Measurements from ENCODE around the gene PRPF19. TPM values are rescaled to one million over a fixed set of nuclear protein-coding genes. Genes with fewer than 3 reads are reported as not detected.

The PRPF19 gene
- total RNA-seq, 3 donors from 2014 or later (not counting 1 experiment from before 2014, with no cell fraction given): 61.0 to 69.7 (median 67.5) TPM

DNA sequence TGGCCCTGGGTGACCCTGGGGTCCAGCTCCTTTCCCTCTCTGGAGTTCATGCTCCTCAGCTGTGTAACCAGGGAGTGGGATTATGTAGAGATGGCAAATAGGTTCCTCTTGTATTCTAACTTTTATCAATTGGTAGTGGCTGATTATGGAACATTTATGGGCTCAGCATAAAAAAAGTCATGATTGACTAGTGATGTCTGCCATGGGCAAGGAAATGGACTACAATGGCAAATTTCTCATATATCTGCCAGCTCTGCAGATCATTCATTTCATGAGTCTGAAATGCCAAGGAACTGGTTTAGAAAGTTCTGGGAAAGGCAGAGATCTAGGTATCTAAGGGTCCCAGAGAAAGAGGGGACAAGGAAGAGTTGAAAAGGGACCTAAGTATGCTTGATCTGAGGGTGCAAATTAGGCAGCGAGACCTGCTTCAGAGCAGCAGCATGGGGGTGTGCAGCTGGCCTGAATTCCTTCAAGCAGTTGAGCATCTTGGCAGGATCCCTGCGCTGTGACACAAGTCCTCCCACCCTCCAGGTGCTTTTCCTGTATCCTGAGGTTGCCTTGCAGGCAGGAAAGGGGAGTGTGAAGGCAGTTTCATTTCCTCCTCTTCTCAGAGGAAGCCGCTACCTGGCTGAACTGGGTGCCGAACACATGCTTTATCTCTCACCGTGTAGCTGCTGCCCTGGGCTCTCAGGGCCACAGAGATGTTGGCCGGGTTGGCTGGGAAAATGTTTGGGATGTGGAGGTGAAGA is 35.2 kb upstream of the PRPF19 start:
- H3K4me3 ChIP-seq (ENCODE audit: low read length): no peak overlapping the region
- DNase-seq (no peak), ATAC-seq (no peak)
- no peaks in the 10 kb centered on the region for H3K36me3 ChIP-seq (ENCODE audit: control insufficient read depth, insufficient read depth, low read length)
- Mint-ChIP-seq H3K36me3 (no peaks in the 10 kb centered on the region), H3K27me3 (ENCODE audit: low read depth in 2 of 2) (peaks cover 0 to 6% of the 10 kb centered on the region in 2 donors), H3K4me1 (no peaks in the 10 kb centered on the region), H3K4me3 (no peak overlapping the region), H3K9me3 (no peaks in the 10 kb centered on the region), H3K27ac (no peak overlapping the region)
- TF ChIP-seq, protein P1, sequence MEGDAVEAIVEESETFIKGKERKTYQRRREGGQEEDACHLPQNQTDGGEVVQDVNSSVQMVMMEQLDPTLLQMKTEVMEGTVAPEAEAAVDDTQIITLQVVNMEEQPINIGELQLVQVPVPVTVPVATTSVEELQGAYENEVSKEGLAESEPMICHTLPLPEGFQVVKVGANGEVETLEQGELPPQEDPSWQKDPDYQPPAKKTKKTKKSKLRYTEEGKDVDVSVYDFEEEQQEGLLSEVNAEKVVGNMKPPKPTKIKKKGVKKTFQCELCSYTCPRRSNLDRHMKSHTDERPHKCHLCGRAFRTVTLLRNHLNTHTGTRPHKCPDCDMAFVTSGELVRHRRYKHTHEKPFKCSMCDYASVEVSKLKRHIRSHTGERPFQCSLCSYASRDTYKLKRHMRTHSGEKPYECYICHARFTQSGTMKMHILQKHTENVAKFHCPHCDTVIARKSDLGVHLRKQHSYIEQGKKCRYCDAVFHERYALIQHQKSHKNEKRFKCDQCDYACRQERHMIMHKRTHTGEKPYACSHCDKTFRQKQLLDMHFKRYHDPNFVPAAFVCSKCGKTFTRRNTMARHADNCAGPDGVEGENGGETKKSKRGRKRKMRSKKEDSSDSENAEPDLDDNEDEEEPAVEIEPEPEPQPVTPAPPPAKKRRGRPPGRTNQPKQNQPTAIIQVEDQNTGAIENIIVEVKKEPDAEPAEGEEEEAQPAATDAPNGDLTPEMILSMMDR (IDR thresholded peaks at IDR 0.05): no peak
- no peaks in the 10 kb centered on the region for H3K4me1 ChIP-seq (ENCODE audit: control insufficient read depth, insufficient read depth, low read length)
- no peaks in the 10 kb centered on the region for H3K27me3 ChIP-seq (ENCODE audit: control insufficient read depth, insufficient read depth, low read length)
- no peaks in the 10 kb centered on the region for H3K9me3 ChIP-seq (ENCODE audit: control insufficient read depth, insufficient read depth, low read length)
- intact Hi-C loops (cut with micrococcal nuclease): no loop called here
- 73% methylated on average over 5 of the region's 6 CpGs for WGBS (ENCODE audit: insufficient coverage)
- no peak overlapping the region for H3K27ac ChIP-seq (ENCODE audit: low read length)

DNA sequence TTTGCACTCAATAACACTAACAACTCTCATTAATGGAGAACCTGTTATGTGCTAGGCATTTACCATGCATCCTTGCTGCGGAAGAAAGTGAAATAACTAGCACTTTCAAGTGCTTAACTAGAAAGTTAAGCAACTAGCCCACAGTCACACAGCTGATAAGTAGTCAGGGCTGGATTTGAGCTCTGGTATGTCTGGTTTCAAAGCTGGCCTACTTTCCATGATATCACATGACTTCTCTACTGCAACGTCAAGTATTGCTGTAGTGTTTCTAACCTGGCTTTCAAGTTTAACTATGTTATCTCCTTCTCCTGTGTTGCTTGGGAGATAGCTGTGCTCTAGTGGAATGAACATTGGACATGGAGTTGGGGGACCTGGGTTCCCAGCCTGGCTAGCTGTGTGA is 33.5 kb upstream of the PRPF19 start:
- TF ChIP-seq, protein P1 (IDR thresholded peaks at IDR 0.05): no peak
- no peak for ATAC-seq
- intact Hi-C loops (cut with micrococcal nuclease): no loop called here
- no peak overlapping the region for H3K27ac ChIP-seq (ENCODE audit: low read length)
- H3K4me3 Mint-ChIP-seq: no peak overlapping the region
- no peaks in the 10 kb centered on the region for H3K27me3 ChIP-seq (ENCODE audit: control insufficient read depth, insufficient read depth, low read length)
- no peaks in the 10 kb centered on the region for H3K9me3 Mint-ChIP-seq
- H3K27ac Mint-ChIP-seq: no peak overlapping the region
- H3K4me1 ChIP-seq (ENCODE audit: control insufficient read depth, insufficient read depth, low read length): no peaks in the 10 kb centered on the region
- whole genome bisulfite sequencing (ENCODE audit: insufficient coverage): 82% methylated on average over 2 of the region's 2 CpGs
- H3K36me3 Mint-ChIP-seq: no peaks in the 10 kb centered on the region
- no peaks in the 10 kb centered on the region for H3K9me3 ChIP-seq (ENCODE audit: control insufficient read depth, insufficient read depth, low read length)
- no peak overlapping the region for H3K4me3 ChIP-seq (ENCODE audit: low read length)
- DNase-seq: no peak
- H3K4me1 Mint-ChIP-seq: no peaks in the 10 kb centered on the region
- H3K27me3 Mint-ChIP-seq (ENCODE audit: low read depth in 2 of 2): no peaks in the 10 kb centered on the region
- H3K36me3 ChIP-seq (ENCODE audit: control insufficient read depth, insufficient read depth, low read length): no peaks in the 10 kb centered on the region

DNA sequence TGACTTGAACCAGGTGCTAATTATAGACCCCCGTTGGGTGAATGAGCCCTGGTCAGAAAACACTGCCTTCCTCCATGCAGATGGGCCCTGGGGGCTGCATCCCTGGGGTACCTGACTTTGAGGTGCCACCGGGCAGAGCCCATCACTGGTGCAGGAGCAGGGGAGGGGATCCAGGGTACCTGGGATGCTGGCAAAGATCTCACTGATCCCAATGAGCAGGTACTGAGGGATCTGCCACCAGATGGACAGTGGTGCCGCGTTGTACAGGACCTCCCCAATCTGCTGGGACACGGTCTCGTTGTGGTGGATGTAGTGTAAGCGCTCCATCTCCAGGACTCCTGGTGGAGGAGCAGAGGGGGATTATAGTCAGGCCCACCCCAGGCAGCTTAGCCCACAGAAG is 32.9 kb upstream of the PRPF19 start:
- Histone ChIP-seq H3K27ac (ENCODE audit: low read length) (no peak overlapping the region), H3K9me3 (ENCODE audit: control insufficient read depth, insufficient read depth, low read length) (no peaks in the 10 kb centered on the region), H3K27me3 (ENCODE audit: control insufficient read depth, insufficient read depth, low read length) (no peaks in the 10 kb centered on the region), H3K4me3 (ENCODE audit: low read length) (no peak overlapping the region), H3K36me3 (ENCODE audit: control insufficient read depth, insufficient read depth, low read length) (no peaks in the 10 kb centered on the region), H3K4me1 (ENCODE audit: control insufficient read depth, insufficient read depth, low read length) (no peaks in the 10 kb centered on the region)
- 93% methylated on average over 7 of the region's 7 CpGs for WGBS (ENCODE audit: insufficient coverage)
- Mint-ChIP-seq H3K27ac (no peak overlapping the region), H3K4me1 (no peaks in the 10 kb centered on the region), H3K9me3 (no peaks in the 10 kb centered on the region), H3K27me3 (ENCODE audit: low read depth in 2 of 2) (no peaks in the 10 kb centered on the region), H3K36me3 (no peaks in the 10 kb centered on the region), H3K4me3 (no peak overlapping the region)
- intact Hi-C loops (cut with micrococcal nuclease): no loop called here
- TF ChIP-seq, protein P1 (IDR thresholded peaks at IDR 0.05): no peak
- no peak for DNase-seq
- ATAC-seq: no peak

DNA sequence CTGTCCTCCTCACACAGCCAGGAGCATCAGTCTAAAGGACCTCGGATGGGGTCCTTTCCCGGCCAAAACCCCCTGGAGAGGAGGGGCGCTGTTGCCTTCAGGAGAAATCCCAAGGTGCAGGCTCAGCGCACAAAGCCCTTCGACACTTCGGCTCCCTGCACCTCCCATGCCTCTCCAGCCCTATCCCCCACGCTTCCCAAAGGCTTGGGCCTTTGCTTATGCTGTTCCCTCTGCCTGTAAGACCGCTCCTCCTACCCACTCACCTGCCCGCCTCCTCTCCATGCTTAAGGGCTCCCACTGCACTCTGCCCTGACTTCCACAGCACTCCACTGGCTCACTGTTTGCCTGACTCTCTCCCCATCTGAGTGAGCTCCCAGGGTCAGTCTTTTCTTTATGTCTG is 32.1 kb upstream of the PRPF19 start:
- Mint-ChIP-seq H3K4me1 (no peaks in the 10 kb centered on the region), H3K4me3 (no peak overlapping the region), H3K9me3 (no peaks in the 10 kb centered on the region), H3K27ac (no peak overlapping the region), H3K36me3 (no peaks in the 10 kb centered on the region), H3K27me3 (ENCODE audit: low read depth in 2 of 2) (peaks cover 0 to 4% of the 10 kb centered on the region in 2 donors)
- DNase-seq (no peak), ATAC-seq (no peak)
- WGBS (ENCODE audit: insufficient coverage): 91% methylated on average over 9 of the region's 9 CpGs
- TF ChIP-seq, protein P1 (IDR thresholded peaks at IDR 0.05): no peak
- no peaks in the 10 kb centered on the region for H3K4me1 ChIP-seq (ENCODE audit: control insufficient read depth, insufficient read depth, low read length)
- H3K4me3 ChIP-seq (ENCODE audit: low read length): no peak overlapping the region
- H3K36me3 ChIP-seq (ENCODE audit: control insufficient read depth, insufficient read depth, low read length): no peaks in the 10 kb centered on the region
- H3K27ac ChIP-seq (ENCODE audit: low read length): no peak overlapping the region
- no peaks in the 10 kb centered on the region for H3K9me3 ChIP-seq (ENCODE audit: control insufficient read depth, insufficient read depth, low read length)
- intact Hi-C loops (cut with micrococcal nuclease): no loop called here
- no peaks in the 10 kb centered on the region for H3K27me3 ChIP-seq (ENCODE audit: control insufficient read depth, insufficient read depth, low read length)

Data from natural killer cell (primary cell).